Activated CD4-positive, alpha-beta T cell treated with anti-CD3 and anti-CD28 coated beads, Interleukin-2, amount 10 ng/mL, durations not matched to agents 24 days and 14 days (primary cell): ENCODE results near the gene GNAQ. TPM values are rescaled to one million over a fixed set of nuclear protein-coding genes. Genes with fewer than 3 reads are reported as not detected.
"Not testable (repeated sequence)": the region's sequence is repeated elsewhere in the genome, so short reads cannot be mapped to it uniquely, and the experiment has no call there.

Experiments
- DNase-seq: peaks from one replicate; pipeline ENCODE4 v3.0.0; 2022
- H3K27ac Mint-ChIP-seq: one replicate; pipeline ENCODE4 v1.8.0; 2022; ENCODE audit warnings: mild to moderate bottlenecking, mixed read lengths
- H3K27me3 Mint-ChIP-seq: one replicate; pipeline ENCODE4 v1.8.0; 2022; ENCODE audit warnings: mixed read lengths
- H3K36me3 Mint-ChIP-seq: one replicate; pipeline ENCODE4 v1.8.0; 2022; ENCODE audit warnings: low read depth, mild to moderate bottlenecking, mixed read lengths
- H3K4me1 Mint-ChIP-seq: one replicate; pipeline ENCODE4 v1.8.0; 2021; ENCODE audit warnings: mixed read lengths
- H3K4me3 Mint-ChIP-seq: one replicate; pipeline ENCODE4 v1.8.0; 2022; ENCODE audit warnings: mild to moderate bottlenecking, moderate library complexity, mixed read lengths
- H3K9me3 Mint-ChIP-seq: one replicate; pipeline ENCODE4 v1.8.0; 2021; ENCODE audit warnings: mixed read lengths
- intact Hi-C: fragments of 100-400 bp; cut with micrococcal nuclease; formaldehyde crosslinking; loops from one replicate; pipeline ENCODE4 v1.15.1; 2023
- total RNA-seq: library from RNA; stranded (reverse); gene quantifications from 2 replicates; pipeline ENCODE4 v1.2.3, GENCODE V29; 2022

Gene GNAQ
- total RNA-seq, 1 donor from 2014 or later: 22.7 TPM

DNA sequence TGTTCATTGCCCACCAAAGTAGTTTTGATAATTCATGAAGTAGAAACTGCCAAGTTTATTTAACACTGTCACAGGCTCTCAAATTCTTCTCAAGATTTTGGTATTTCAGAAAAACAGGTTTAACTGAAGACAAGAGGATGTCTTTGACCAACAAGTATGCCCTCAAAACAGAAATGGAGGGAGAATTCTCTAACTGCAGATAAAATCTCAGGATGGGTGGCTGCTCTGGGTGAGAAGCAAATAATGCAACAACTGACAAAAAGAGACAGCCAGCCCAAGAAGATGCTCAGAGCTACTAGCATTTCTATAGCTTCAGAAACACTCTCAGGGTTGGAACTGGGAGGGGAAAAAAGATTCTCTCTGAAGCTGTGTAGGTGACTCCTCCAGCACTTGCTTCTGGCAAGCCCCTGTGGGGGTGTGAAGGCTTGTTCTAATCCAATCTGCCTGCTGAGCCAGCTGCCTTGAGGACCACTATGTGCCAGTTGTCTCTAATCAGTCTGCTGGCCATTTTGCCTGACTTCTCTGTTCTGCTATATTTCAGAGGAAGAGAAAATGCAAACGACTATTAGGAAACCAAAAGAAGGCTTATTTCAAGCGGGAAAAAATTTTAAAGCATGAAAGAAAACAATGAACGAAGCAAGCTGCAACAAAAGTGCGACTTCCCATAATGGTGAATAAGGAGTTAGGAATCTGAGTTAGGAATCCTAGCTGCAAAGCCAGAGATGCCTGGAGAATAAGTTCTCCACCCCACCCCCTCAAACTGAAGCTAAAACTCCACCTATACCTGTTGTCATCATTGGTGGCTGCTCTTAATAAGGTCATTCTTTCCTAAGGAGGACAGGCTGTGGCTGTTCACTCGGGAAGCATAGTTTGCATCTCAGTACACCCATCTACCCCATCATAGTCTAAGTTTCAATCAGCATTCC lies 147.5 kb downstream of the GNAQ start:
- peaks cover 4% of the 10 kb centered on the region for H3K36me3 Mint-ChIP-seq
- H3K9me3 Mint-ChIP-seq: no peaks in the 10 kb centered on the region
- intact Hi-C loops: no loop called here
- H3K27ac Mint-ChIP-seq: peak overlapping the region; percentile 42
- no peak for DNase-seq
- H3K4me3 Mint-ChIP-seq: no peak overlapping the region
- peaks cover 19% of the 10 kb centered on the region for H3K4me1 Mint-ChIP-seq
- H3K27me3 Mint-ChIP-seq: no peaks in the 10 kb centered on the region

DNA sequence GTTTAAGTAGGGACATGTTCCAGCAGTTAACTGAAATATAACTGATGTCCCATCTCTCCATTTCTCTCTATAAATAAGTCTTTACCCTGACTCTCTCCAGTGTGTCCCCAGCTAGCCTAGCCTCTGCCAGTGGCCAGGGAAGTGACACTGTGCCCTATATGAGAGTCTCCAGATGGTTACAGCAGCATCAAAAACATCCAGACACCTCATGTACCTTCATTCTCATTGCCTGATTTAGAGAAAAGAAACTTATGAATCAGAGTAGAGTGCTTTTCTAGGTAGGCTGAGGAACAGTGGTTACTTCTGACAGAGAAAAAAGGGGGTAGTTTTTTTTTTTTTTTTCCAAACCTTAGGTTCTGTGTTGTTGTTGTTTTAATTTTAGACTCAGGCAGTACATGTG lies 148.5 kb downstream of the GNAQ start:
- intact Hi-C loops: no loop called here
- Mint-ChIP-seq H3K4me3 (no peak overlapping the region), H3K4me1 (peaks cover 19% of the 10 kb centered on the region)

DNA sequence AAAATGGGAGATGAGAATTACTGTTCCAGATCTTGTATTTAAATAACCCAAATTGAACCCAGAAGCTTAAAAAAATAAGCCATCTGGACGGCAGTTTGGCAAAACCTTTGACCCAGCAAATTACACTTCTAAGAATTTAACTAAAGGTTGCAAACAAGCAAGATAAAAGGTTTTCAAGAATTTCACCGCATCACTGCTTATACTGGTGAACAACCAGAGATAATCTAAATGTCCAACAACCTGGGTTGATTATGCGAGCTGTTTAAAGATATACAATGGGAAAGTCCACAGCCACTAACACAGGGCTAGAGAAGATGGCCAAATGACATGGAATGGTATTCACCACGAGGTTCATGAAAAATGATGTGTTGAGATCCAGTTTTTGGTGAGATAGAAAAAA lies 149.3 kb downstream of the GNAQ start:
- DNase-seq: no peak
- H3K9me3 Mint-ChIP-seq: no peaks in the 10 kb centered on the region
- H3K4me1 Mint-ChIP-seq: peaks cover 19% of the 10 kb centered on the region

More for the DNA sequence above, 148.5 kb downstream of the GNAQ start:
- H3K36me3 Mint-ChIP-seq: peaks cover 4% of the 10 kb centered on the region
- no peak for DNase-seq
- H3K9me3 Mint-ChIP-seq: no peaks in the 10 kb centered on the region
- H3K27me3 Mint-ChIP-seq: no peaks in the 10 kb centered on the region
- H3K27ac Mint-ChIP-seq: peak overlapping the region; percentile 23

DNA sequence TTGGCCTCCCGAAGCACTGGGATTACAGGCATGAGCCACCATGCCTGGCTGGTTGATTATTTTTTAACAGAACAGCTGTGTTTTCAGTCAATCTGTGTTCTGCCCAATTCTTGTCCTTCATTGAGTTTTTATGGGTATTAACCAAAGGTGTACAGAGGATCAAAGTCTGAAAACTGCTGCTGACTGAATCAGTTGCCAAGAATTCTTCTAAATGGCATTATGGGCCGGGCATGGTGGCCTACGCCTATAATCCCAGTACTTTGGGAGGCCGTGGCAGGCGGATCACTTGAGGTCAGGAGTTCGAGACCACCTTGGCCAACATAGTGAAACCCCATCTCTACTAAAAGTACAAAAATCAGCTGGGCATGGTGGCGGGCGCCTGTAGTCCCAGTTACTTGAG lies 150.0 kb downstream of the GNAQ start:
- H3K27ac Mint-ChIP-seq, H3K27me3 Mint-ChIP-seq, H3K36me3 Mint-ChIP-seq, H3K4me3 Mint-ChIP-seq, intact Hi-C loops, H3K9me3 Mint-ChIP-seq: not testable (repeated sequence)
- peaks cover 19% of the 10 kb centered on the region for H3K4me1 Mint-ChIP-seq
- DNase-seq: peak; percentile 40

More for the DNA sequence above, 149.3 kb downstream of the GNAQ start:
- intact Hi-C loops: no loop called here
- peaks cover 7% of the 10 kb centered on the region for H3K36me3 Mint-ChIP-seq
- no peak overlapping the region for H3K27ac Mint-ChIP-seq
- no peaks in the 10 kb centered on the region for H3K27me3 Mint-ChIP-seq
- no peak overlapping the region for H3K4me3 Mint-ChIP-seq

DNA sequence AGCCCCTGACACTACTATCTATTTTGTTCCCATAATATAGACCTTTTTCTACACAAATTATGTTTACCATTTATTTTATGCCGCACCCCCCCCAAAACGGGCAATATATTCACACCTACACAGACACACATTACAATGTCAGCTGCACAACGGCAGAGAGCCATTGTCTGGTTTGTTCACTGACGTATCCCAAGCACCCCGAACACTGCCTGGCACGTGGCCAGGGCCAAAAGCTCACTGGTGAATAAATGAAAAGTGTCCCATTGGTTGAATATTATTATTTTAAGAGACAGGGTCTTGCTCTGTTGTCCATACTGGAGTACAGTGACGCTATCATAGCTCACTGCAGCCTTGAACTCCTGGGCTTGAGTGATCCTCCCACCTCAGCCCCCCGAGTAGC lies 150.5 kb downstream of the GNAQ start:
- Mint-ChIP-seq H3K36me3 (peaks cover 7% of the 10 kb centered on the region), H3K4me3 (no peak overlapping the region), H3K9me3 (no peaks in the 10 kb centered on the region), H3K27ac (no peak overlapping the region), H3K27me3 (no peaks in the 10 kb centered on the region), H3K4me1 (peaks cover 19% of the 10 kb centered on the region)
- DNase-seq: no peak
- intact Hi-C loops: no loop called here

DNA sequence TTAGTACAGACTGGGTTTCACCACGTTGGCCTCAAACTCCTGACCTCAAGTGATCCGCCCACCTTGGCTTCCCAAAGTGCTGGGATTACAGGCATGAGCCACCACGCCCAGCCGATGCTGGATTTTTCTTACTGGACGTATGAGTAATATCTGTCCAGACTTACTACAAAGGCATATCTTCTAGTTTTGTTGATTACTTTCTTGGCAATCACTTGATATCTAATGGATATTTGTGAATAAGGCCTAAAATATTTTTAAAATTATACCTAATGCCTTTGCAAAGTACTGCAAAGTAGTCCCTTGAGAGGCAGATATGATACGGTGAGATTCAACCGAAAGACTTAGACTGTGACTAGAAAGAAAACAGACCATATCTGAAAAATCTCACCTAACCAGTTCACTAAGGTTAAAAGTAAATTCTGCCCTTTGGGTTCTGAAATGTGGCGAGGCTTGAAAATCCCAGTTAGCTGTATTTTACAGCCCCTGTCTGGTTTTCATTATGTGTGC lies 152.1 kb downstream of the GNAQ start:
- H3K27me3 Mint-ChIP-seq: no peaks in the 10 kb centered on the region
- peaks cover 14% of the 10 kb centered on the region for H3K4me1 Mint-ChIP-seq
- H3K4me3 Mint-ChIP-seq: no peak overlapping the region
- H3K27ac Mint-ChIP-seq: no peak overlapping the region
- H3K36me3 Mint-ChIP-seq: peaks cover 9% of the 10 kb centered on the region
- intact Hi-C loops: no loop called here
- peaks cover 4% of the 10 kb centered on the region for H3K9me3 Mint-ChIP-seq
- DNase-seq: no peak

DNA sequence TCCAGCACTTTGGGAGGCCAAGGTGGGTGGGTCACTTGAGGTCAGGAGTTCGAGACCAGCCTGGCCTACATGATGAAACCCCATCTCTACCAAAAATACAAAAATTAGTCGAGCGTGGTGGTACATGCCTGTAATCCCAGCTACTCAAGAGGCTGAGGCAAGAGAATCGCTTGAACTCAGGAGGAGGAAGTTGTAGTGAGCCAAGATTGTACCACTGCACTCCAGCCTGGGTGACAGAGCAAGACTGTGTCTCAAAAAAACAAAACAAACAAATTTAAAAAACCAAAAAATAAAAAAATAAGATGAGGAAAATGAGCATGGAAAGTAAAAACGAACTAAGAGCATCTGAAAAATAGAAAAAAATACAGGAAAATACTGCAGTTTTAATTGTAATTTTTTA lies 152.8 kb downstream of the GNAQ start:
- H3K4me3 Mint-ChIP-seq, intact Hi-C loops, H3K9me3 Mint-ChIP-seq, DNase-seq, H3K4me1 Mint-ChIP-seq, H3K27ac Mint-ChIP-seq, H3K36me3 Mint-ChIP-seq, H3K27me3 Mint-ChIP-seq: not testable (repeated sequence)

DNA sequence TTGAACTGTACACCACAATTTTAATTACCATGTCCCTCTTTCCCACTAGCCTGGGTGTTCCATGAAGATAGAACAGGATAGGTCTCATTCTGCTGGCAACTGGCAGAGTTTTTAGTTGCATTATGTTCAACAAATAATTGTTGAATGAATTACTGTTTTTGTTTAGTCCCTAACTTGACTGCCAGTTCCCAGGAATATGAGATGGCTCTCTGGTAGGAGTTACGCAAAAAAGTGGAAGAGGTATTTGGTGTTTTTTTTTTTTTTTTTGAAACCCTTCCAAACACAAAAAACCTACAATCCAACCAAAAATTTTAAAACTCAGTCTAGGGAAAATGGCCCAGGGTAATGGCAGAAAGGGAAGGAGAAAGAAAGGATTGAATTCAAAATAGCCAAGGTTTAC lies 153.6 kb downstream of the GNAQ start:
- Mint-ChIP-seq H3K36me3 (peaks cover 9% of the 10 kb centered on the region), H3K27me3 (no peaks in the 10 kb centered on the region), H3K9me3 (peaks cover 4% of the 10 kb centered on the region), H3K4me3 (no peak overlapping the region), H3K27ac (no peak overlapping the region), H3K4me1 (peaks cover 2% of the 10 kb centered on the region)
- intact Hi-C loops: no loop called here
- no peak for DNase-seq

DNA sequence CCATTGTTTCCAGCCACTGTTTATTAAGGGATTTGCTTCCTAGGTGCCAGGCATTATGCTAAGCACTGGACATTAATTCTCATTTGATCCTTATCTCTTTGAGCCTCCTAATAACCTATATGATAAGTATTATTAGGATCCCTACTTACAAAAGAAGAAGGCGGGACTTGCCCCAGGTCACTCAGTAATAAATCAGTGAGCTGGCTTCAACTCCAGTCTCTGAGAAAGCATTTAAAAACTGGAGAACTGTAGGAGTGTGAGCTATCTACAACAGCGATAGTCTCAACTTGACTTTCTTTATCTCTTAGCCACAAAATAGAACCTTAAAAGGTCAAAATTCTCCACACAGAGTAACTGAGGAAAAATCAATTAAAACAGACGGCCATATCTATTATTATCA lies 155.0 kb downstream of the GNAQ start:
- peaks cover 9% of the 10 kb centered on the region for H3K36me3 Mint-ChIP-seq
- peaks cover 4% of the 10 kb centered on the region for H3K9me3 Mint-ChIP-seq
- intact Hi-C loops: no loop called here
- H3K4me1 Mint-ChIP-seq: no peaks in the 10 kb centered on the region
- no peak overlapping the region for H3K4me3 Mint-ChIP-seq
- no peaks in the 10 kb centered on the region for H3K27me3 Mint-ChIP-seq
- H3K27ac Mint-ChIP-seq: no peak overlapping the region
- no peak for DNase-seq

DNA sequence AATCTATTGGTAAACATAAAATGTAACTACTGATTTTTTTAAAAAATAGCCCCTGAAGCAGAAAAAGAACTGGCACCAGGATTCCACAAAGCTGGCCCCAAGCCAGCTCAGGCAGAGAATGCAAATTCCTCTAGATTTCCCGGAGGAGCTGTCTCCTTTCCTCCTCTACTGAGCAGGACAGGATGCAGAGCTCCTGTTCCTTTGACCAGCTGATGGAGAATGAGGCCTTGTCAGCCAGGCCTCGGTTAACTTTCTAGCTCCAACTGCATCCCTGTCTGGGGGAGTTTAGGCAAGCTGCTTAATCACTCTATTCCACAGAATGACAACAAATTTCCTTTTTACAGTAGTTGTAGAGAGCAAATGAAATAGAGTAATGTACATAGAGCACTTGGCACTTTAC lies 155.5 kb downstream of the GNAQ start:
- peaks cover 9% of the 10 kb centered on the region for H3K36me3 Mint-ChIP-seq
- H3K4me1 Mint-ChIP-seq: no peaks in the 10 kb centered on the region
- H3K9me3 Mint-ChIP-seq: peaks cover 4% of the 10 kb centered on the region
- H3K4me3 Mint-ChIP-seq: no peak overlapping the region
- no peak for DNase-seq
- no peak overlapping the region for H3K27ac Mint-ChIP-seq
- intact Hi-C loops: no loop called here
- H3K27me3 Mint-ChIP-seq: no peaks in the 10 kb centered on the region

DNA sequence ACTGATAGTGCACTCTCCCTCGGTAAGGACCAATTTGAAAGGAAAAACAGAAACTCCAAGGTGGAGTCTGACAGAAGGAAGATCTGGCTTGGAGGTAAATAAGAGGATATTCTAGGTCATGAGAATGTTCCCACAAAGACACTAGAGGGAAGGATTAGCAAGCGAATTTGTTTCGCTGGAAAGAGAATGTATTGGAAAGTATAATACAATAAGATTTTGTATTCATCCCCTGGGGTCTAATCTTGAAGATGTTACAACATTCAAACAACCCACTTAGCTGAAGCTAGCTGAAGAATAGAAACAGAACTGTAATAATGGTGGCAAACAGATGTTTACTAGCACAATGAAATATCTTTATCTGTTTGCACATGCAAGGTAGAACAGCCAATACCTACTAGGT lies 158.7 kb downstream of the GNAQ start:
- peaks cover 4% of the 10 kb centered on the region for H3K36me3 Mint-ChIP-seq
- no peaks in the 10 kb centered on the region for H3K4me1 Mint-ChIP-seq
- DNase-seq: no peak
- H3K9me3 Mint-ChIP-seq: peaks cover 4% of the 10 kb centered on the region
- intact Hi-C loops: no loop called here
- H3K4me3 Mint-ChIP-seq: no peak overlapping the region
- no peaks in the 10 kb centered on the region for H3K27me3 Mint-ChIP-seq
- no peak overlapping the region for H3K27ac Mint-ChIP-seq

DNA sequence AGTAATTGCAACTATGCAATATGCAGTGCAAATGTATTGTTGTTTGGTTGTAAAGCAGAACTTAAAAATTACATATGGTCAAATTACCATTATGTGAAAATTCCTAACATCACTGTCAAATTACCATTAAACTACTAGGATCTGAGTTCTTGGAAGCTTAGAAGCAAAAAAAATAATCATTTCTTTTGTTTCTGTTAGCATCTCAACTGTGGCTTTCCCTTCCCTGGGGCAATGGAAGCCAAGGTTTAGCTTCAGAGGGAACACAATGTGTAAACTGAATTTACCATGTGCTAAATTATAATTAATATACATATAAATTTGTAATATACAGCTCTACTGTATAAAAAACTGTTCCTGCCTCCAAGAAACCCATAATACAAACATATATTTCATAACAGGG lies 159.4 kb downstream of the GNAQ start:
- DNase-seq: no peak
- H3K4me1 Mint-ChIP-seq: no peaks in the 10 kb centered on the region
- intact Hi-C loops: no loop called here
- peaks cover 4% of the 10 kb centered on the region for H3K9me3 Mint-ChIP-seq
- H3K27ac Mint-ChIP-seq: no peak overlapping the region
- H3K27me3 Mint-ChIP-seq: no peaks in the 10 kb centered on the region
- H3K36me3 Mint-ChIP-seq: peaks cover 2% of the 10 kb centered on the region
- no peak overlapping the region for H3K4me3 Mint-ChIP-seq

DNA sequence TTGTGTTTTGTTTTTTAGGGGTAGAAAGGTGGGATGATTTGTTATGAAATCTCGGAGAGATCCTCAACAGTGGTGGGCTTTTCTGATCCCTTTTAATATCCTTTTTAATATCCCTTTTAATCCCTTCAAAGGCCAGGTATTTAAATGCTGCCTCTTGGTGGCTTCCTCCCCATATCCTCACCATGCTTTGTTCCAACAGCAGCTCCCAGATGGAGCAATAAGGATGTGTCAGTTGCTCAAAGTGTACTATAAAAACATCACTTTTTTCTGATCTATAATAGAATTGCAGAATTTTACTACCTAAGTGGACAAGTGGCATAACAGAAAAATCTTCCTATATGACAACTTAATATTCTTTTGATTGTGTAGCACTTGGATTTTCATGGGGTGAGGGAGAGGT lies 160.1 kb downstream of the GNAQ start:
- H3K9me3 Mint-ChIP-seq: peaks cover 4% of the 10 kb centered on the region
- H3K27ac Mint-ChIP-seq: no peak overlapping the region
- peaks cover 2% of the 10 kb centered on the region for H3K36me3 Mint-ChIP-seq
- intact Hi-C loops: no loop called here
- H3K4me1 Mint-ChIP-seq: no peaks in the 10 kb centered on the region
- no peaks in the 10 kb centered on the region for H3K27me3 Mint-ChIP-seq
- no peak overlapping the region for H3K4me3 Mint-ChIP-seq
- no peak for DNase-seq

DNA sequence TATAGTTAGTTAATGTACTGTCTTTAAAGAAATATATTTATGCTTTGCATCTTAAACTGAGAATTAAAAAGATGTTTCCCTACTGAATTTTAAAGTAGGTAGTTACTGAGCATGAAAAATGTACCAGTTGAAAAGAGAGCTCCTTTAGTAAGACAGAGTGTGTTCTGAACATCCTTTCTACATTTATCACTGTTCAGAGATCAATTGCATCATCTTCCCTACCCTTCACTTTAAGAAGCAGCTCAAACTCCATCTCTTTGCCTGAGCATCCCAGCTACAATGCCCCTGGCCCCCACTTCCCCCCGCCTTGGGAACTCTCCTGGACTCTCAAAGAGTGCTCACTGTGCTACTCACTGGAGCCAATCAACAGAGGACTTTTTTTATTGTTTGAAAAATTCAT lies 164.7 kb downstream of the GNAQ start:
- Mint-ChIP-seq H3K27ac (no peak overlapping the region), H3K36me3 (peaks cover 37% of the 10 kb centered on the region), H3K9me3 (peaks cover 18% of the 10 kb centered on the region), H3K4me3 (no peak overlapping the region), H3K4me1 (peaks cover 7% of the 10 kb centered on the region), H3K27me3 (no peaks in the 10 kb centered on the region)
- intact Hi-C loops: no loop called here
- DNase-seq: no peak
